ENCODE measurements around the gene FTCDNL1.

DNA sequence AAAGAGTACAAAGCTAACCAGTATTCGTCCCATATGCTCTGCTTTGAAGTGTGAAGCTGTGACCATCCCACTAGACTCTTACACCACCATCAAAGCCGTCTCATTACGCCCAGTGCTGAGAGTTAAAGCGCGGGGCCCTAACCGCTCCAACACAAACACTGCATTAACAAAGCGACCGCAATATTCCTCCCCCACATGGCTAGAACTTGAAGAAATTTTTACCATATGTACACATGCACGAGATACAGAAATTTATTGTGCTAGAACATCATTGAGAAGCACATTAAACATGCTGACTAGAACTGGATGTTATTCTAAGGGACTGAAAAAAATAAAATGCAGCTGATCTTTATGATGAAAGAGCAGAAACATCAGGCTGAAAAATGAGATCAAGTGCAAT is 20.5 kb downstream of the FTCDNL1 start:
- TF ChIP-seq, protein P1, sequence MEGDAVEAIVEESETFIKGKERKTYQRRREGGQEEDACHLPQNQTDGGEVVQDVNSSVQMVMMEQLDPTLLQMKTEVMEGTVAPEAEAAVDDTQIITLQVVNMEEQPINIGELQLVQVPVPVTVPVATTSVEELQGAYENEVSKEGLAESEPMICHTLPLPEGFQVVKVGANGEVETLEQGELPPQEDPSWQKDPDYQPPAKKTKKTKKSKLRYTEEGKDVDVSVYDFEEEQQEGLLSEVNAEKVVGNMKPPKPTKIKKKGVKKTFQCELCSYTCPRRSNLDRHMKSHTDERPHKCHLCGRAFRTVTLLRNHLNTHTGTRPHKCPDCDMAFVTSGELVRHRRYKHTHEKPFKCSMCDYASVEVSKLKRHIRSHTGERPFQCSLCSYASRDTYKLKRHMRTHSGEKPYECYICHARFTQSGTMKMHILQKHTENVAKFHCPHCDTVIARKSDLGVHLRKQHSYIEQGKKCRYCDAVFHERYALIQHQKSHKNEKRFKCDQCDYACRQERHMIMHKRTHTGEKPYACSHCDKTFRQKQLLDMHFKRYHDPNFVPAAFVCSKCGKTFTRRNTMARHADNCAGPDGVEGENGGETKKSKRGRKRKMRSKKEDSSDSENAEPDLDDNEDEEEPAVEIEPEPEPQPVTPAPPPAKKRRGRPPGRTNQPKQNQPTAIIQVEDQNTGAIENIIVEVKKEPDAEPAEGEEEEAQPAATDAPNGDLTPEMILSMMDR (IDR thresholded peaks at IDR 0.05; ENCODE audit: borderline replicate concordance, extremely low read depth, low read length, poor library complexity, severe bottlenecking), result no peak
- TF ChIP-seq EZH2 (IDR thresholded peaks at IDR 0.05; ENCODE audit: borderline replicate concordance, low read depth, low read length, severe bottlenecking), result no peak

Measured in DND-41 (cell line).